SW480 (cell line): Measurements from ENCODE around the gene SDS.

Source experiments
- DNase-seq: peaks from one replicate; pipeline ENCODE4 v3.0.0-alpha.2; 2016; ENCODE audit warnings: low spot score

Gene SDS

GRCh38 chr12:113347107-113347506, 56.6 kb downstream of the SDS start:
- no peak for DNase-seq

GRCh38 chr12:113346353-113346752, 57.3 kb downstream of the SDS start:
- DNase-seq: no peak

DNA sequence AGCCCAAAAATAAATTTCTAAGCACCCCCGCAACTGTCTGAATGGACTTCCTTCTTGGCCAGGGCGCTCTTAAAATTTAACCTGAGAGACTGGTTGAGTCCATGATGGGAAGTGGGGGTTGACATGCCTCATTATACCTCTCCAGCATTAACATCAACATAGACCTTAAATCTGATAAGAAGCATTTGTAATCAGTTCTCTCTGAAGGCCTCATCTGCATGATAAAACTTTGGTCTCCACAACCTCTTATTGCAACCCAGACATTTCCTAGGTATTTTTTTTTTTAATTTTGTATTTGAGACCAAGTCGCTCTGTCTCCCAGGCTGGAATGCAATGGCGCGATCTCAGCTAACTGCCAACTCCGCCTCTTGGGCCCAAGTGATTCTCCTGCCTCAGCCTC, 58.4 kb downstream of the SDS start:
- no peak for DNase-seq
